PC-3 (cell line): ENCODE measurements around the gene RGS7.

ENCODE experiments used
- EZH2 ChIP-seq: fragments of 300-600 bp; sonication (generic); IDR thresholded peaks from one replicate; pipeline ENCODE4 v1.6.1; 2017; ENCODE audit warnings: antibody characterized with exemption, mild to moderate bottlenecking, low read length; ENCODE audit not compliant: unreplicated experiment
- TF ChIP-seq, protein P1 (sequence below): fragments of 300-600 bp; sonication (generic); conservative IDR thresholded peaks from 2 replicates; pipeline ENCODE4 v1.5.1; 2017; ENCODE audit warnings: antibody characterized with exemption, low read depth, mild to moderate bottlenecking, low read length

DNA sequence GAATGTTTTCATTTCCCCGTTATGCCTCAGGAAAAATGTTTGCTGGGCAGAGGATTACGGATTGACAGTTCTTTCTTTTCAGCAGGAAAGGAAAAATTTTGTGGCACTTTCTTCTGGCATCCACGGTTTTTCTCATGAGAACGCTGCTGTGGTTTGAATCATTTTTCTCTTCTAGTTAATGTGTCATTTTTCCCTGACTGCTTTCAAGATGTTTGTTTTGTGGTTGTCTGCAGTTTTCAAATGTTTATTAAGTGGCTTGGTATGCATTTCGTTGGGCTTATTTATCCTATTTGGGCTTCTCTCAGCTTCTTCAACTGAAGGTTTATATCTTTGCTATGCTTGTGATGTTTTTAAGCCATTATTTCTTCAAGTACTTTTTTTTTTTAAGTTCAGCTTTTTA lies 359.0 kb downstream of the RGS7 start:
- TF ChIP-seq, protein P1, sequence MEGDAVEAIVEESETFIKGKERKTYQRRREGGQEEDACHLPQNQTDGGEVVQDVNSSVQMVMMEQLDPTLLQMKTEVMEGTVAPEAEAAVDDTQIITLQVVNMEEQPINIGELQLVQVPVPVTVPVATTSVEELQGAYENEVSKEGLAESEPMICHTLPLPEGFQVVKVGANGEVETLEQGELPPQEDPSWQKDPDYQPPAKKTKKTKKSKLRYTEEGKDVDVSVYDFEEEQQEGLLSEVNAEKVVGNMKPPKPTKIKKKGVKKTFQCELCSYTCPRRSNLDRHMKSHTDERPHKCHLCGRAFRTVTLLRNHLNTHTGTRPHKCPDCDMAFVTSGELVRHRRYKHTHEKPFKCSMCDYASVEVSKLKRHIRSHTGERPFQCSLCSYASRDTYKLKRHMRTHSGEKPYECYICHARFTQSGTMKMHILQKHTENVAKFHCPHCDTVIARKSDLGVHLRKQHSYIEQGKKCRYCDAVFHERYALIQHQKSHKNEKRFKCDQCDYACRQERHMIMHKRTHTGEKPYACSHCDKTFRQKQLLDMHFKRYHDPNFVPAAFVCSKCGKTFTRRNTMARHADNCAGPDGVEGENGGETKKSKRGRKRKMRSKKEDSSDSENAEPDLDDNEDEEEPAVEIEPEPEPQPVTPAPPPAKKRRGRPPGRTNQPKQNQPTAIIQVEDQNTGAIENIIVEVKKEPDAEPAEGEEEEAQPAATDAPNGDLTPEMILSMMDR, result no peak
- no peak for TF ChIP-seq EZH2
